Heart left ventricle (tissue), 13 donors: ENCODE data around the gene ELMO3.

Source experiments
- POLR2A ChIP-seq, 2 donors: fragments of 450-650 bp; IDR thresholded peaks; one replicate each; pipeline ENCODE4 v1.6.1; 2017; ENCODE audit warnings: antibody characterized with exemption in 2 of 2, mild to moderate bottlenecking in 2 of 2, moderate library complexity in 2 of 2
- TF ChIP-seq, protein P1 (sequence below), 12 donors: fragments of 200-600 bp; sonication (generic) in 4 of 12; IDR thresholded peaks; one replicate each; pipeline versions ENCODE4 v1.5.0 to v1.8.0; 2018 to 2022; ENCODE audit warnings: antibody characterized with exemption in 12 of 12, mild to moderate bottlenecking in 5 of 12
- donor health status: ischemic (EF 13 %, LVEDD 7.1; RV severe dilation, severe dysfunction).
- donor health status: DM: no; HTN: yes; CAD: no.
- donor health status: DM: no; HTN: no; CAD: no.
- donor health status: ischemic (EF 25% LVEDD 6.9; RV normal size, moderate dysfunction).
- donor health status: ischemic (EF 25% LVEDD 5.7; RV mildly dilated, moderate dysfunction).
- donor health status: ischemic (EF 35%, LVEDD 5.7; RV mildly dilated, moderate dysfunction).
- donor health status: nonischemic (EF 11% LVEDD 7.7; RV severe dilation, severe dysfunction).
- donor health status: DM: yes; HTN: yes; CAD: no.
- donor health status: PGD.
- donor health status: ischemic (EF 29% LVEDD 5.4; RV normal size, mild dysfunction).
- donor health status: nonischemic (EF 23%, LVEDD 6.1; RV moderate dilation, normal function).

DNA sequence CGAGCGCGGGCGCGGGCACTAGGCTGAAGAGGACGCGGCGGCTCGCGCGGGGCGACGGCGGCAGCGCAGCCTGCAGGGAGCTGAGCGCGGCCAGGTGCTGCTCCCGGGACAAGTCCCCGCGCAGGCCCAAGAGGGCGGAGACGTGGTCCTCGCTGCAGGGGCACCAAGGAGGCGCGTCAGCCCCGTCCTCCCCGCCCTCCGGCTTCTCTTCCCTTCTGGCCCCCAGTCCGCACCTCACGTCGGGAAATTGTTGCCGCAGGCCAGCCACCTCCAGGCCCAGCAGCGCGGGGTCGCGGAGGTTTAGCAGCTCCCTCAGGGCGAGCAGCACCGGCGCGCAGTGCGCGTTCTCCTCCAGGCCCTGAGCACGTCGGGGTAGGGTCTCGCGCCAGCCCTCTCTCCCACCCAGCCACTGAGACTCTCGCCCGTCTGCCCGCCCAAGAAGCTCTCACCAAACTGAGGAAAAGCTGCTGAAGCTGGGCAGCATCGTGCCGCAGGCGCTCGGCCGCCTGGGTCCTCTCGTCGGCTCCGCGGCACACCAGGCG lies 14.4 kb upstream of the ELMO3 start:
- TF ChIP-seq POLR2A (IDR thresholded peaks at IDR 0.05) = no peak
- TF ChIP-seq, protein P1, sequence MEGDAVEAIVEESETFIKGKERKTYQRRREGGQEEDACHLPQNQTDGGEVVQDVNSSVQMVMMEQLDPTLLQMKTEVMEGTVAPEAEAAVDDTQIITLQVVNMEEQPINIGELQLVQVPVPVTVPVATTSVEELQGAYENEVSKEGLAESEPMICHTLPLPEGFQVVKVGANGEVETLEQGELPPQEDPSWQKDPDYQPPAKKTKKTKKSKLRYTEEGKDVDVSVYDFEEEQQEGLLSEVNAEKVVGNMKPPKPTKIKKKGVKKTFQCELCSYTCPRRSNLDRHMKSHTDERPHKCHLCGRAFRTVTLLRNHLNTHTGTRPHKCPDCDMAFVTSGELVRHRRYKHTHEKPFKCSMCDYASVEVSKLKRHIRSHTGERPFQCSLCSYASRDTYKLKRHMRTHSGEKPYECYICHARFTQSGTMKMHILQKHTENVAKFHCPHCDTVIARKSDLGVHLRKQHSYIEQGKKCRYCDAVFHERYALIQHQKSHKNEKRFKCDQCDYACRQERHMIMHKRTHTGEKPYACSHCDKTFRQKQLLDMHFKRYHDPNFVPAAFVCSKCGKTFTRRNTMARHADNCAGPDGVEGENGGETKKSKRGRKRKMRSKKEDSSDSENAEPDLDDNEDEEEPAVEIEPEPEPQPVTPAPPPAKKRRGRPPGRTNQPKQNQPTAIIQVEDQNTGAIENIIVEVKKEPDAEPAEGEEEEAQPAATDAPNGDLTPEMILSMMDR (IDR thresholded peaks at IDR 0.05) = no peak
